Parathyroid adenoma (tissue), 2 donors: Measurements from ENCODE around the gene SMAD4.

Source experiments
- H2AFZ ChIP-seq: fragments of 300-600 bp; sonication (generic); one replicate; pipeline ENCODE4 v1.7.0; 2017; ENCODE audit warnings: antibody characterized with exemption, mild to moderate bottlenecking
- H3K27ac ChIP-seq: fragments of 300-600 bp; sonication (generic); one replicate; pipeline ENCODE4 v1.7.0; 2017
- H3K27me3 ChIP-seq: fragments of 300-600 bp; sonication (generic); one replicate; pipeline ENCODE4 v1.7.0; 2017; ENCODE audit warnings: low read length; ENCODE audit not compliant: control insufficient read depth, insufficient read depth
- H3K36me3 ChIP-seq: fragments of 300-600 bp; sonication (generic); one replicate; pipeline ENCODE4 v1.7.0; 2017; ENCODE audit warnings: low read length; ENCODE audit not compliant: control insufficient read depth, insufficient read depth
- H3K4me1 ChIP-seq: fragments of 300-600 bp; sonication (generic); one replicate; pipeline ENCODE4 v1.7.0; 2017; ENCODE audit warnings: control low read depth
- H3K4me2 ChIP-seq: fragments of 300-600 bp; sonication (generic); one replicate; pipeline ENCODE4 v1.7.0; 2017; ENCODE audit warnings: low read length
- H3K4me3 ChIP-seq: fragments of 300-600 bp; sonication (generic); one replicate; pipeline ENCODE4 v1.7.0; 2017; ENCODE audit warnings: low read depth, low read length
- H3K79me2 ChIP-seq: fragments of 300-600 bp; sonication (generic); one replicate; pipeline ENCODE4 v1.7.0; 2017; ENCODE audit warnings: control low read depth
- H3K9ac ChIP-seq: fragments of 300-600 bp; sonication (generic); one replicate; pipeline ENCODE4 v1.7.0; 2017; ENCODE audit warnings: mild to moderate bottlenecking
- H3K9me3 ChIP-seq: fragments of 300-600 bp; sonication (generic); one replicate; pipeline ENCODE4 v1.7.0; 2017; ENCODE audit warnings: low read length; ENCODE audit not compliant: control insufficient read depth
- CTCF ChIP-seq: fragments of 300-600 bp; sonication (generic); IDR thresholded peaks from one replicate; pipeline ENCODE4 v1.7.0; 2017; ENCODE audit warnings: antibody characterized with exemption, mild to moderate bottlenecking
- donor health status: primary hyperparathyroidism.

SMAD4 gene

GRCh38 chr18:51072586-51073313, 42.7 kb downstream of the SMAD4 start:
- Histone ChIP-seq H3K27me3 (no peaks in the 10 kb centered on the region), H3K36me3 (no peaks in the 10 kb centered on the region), H3K27ac (no peak overlapping the region), H3K4me2 (no peak overlapping the region), H3K79me2 (peaks cover 21% of the 10 kb centered on the region), H3K4me3 (no peak overlapping the region), H3K9ac (no peak overlapping the region), H2AFZ (no peak overlapping the region), H3K4me1 (peaks cover 6% of the 10 kb centered on the region), H3K9me3 (no peaks in the 10 kb centered on the region)
- no peak for TF ChIP-seq CTCF

- Histone ChIP-seq H3K4me1 (peaks cover 6% of the 10 kb centered on the region), H3K9me3 (no peaks in the 10 kb centered on the region), H2AFZ (no peak overlapping the region), H3K27me3 (no peaks in the 10 kb centered on the region), H3K4me2 (no peak overlapping the region), H3K36me3 (no peaks in the 10 kb centered on the region), H3K27ac (no peak overlapping the region), H3K4me3 (no peak overlapping the region), H3K9ac (no peak overlapping the region), H3K79me2 (peaks cover 21% of the 10 kb centered on the region)
- TF ChIP-seq CTCF = no peak
These were observed 44.6 kb downstream of the SMAD4 start for GRCh38 chr18:51074605-51075004.

- Histone ChIP-seq H3K4me1 (peaks cover 6% of the 10 kb centered on the region), H3K4me3 (no peak overlapping the region), H3K9me3 (no peaks in the 10 kb centered on the region), H3K9ac (no peak overlapping the region), H3K79me2 (peaks cover 17% of the 10 kb centered on the region), H3K4me2 (no peak overlapping the region), H3K27me3 (no peaks in the 10 kb centered on the region), H2AFZ (no peak overlapping the region), H3K27ac (no peak overlapping the region), H3K36me3 (no peaks in the 10 kb centered on the region)
- no peak for TF ChIP-seq CTCF
These were observed 46.5 kb downstream of the SMAD4 start for GRCh38 chr18:51076503-51076902.

GRCh38 chr18:51077217-51077616, 47.2 kb downstream of the SMAD4 start:
- Histone ChIP-seq H3K27ac (no peak overlapping the region), H3K27me3 (no peaks in the 10 kb centered on the region), H3K4me2 (no peak overlapping the region), H2AFZ (no peak overlapping the region), H3K4me3 (no peak overlapping the region), H3K4me1 (peaks cover 9% of the 10 kb centered on the region), H3K9ac (no peak overlapping the region), H3K9me3 (no peaks in the 10 kb centered on the region), H3K36me3 (no peaks in the 10 kb centered on the region), H3K79me2 (peaks cover 11% of the 10 kb centered on the region)
- no peak for TF ChIP-seq CTCF

GRCh38 chr18:51078026-51078425, 48.0 kb downstream of the SMAD4 start:
- Histone ChIP-seq H3K4me2 (no peak overlapping the region), H3K4me3 (no peak overlapping the region), H3K79me2 (peaks cover 7% of the 10 kb centered on the region), H2AFZ (no peak overlapping the region), H3K27ac (no peak overlapping the region), H3K36me3 (no peaks in the 10 kb centered on the region), H3K4me1 (peaks cover 13% of the 10 kb centered on the region), H3K9me3 (no peaks in the 10 kb centered on the region), H3K9ac (no peak overlapping the region), H3K27me3 (no peaks in the 10 kb centered on the region)
- TF ChIP-seq CTCF = no peak
